Gastroesophageal sphincter (tissue), 4 donors: ENCODE results near the gene ARNT2. TPM values are rescaled to one million over a fixed set of nuclear protein-coding genes. Genes with fewer than 3 reads are reported as not detected.

Experiments
- ATAC-seq: fragments of 150-250 bp; one replicate; pipeline ENCODE4 v1.9.1; 2016; ENCODE audit warnings: mild to moderate bottlenecking, moderate library complexity
- H3K27ac ChIP-seq, 4 donors: fragments of 200-600 bp; sonication (generic) in 3 of 4; 1 replicate in 3 of 4; 2 replicates in 1 of 4; pipeline ENCODE4 v1.5.1; 2016 to 2019
- H3K27me3 ChIP-seq: fragments of 200-600 bp; sonication (generic); one replicate; pipeline ENCODE4 v1.5.1; 2019
- H3K36me3 ChIP-seq, 2 donors: fragments of 200-600 bp; sonication (generic); one replicate each; pipeline ENCODE4 v1.5.1; 2019; ENCODE audit warnings: control low read depth in 1 of 2
- H3K4me1 ChIP-seq, 3 donors: fragments of 200-600 bp; sonication (generic); 1 replicate in 2 of 3; 2 replicates in 1 of 3; pipeline ENCODE4 v1.5.1; 2016 to 2019; ENCODE audit warnings: control low read depth in 2 of 3
- H3K4me3 ChIP-seq, 2 donors: fragments of 200-600 bp; sonication (generic); one replicate each; pipeline ENCODE4 v1.5.1; 2019; ENCODE audit warnings: mild to moderate bottlenecking in 1 of 2, moderate library complexity in 1 of 2
- H3K9me3 ChIP-seq, 3 donors: fragments of 200-600 bp; sonication (generic); one replicate each; pipeline ENCODE4 v1.5.1; 2017 to 2019; ENCODE audit warnings: control low read depth in 2 of 3
- CTCF ChIP-seq, 4 experiments: fragments of 200-600 bp in 2 of 4; fragments of 450-650 bp in 2 of 4; sonication (generic) in 1 of 4; IDR thresholded peaks; one replicate each; pipeline ENCODE4 v1.5.1; 2017 to 2019; ENCODE audit warnings: antibody characterized with exemption in 4 of 4, mild to moderate bottlenecking in 2 of 4, moderate library complexity in 2 of 4
- EP300 ChIP-seq: sonication (generic); formaldehyde crosslinking; IDR thresholded peaks from one replicate; pipeline ENCODE4 v1.6.1; 2017; ENCODE audit warnings: antibody characterized with exemption, mild to moderate bottlenecking
- POLR2A ChIP-seq, 2 donors: fragments of 450-650 bp; IDR thresholded peaks; one replicate each; pipeline ENCODE4 v1.6.1; 2017; ENCODE audit warnings: antibody characterized with exemption in 2 of 2, mild to moderate bottlenecking in 2 of 2, moderate library complexity in 1 of 2
- POLR2AphosphoS5 ChIP-seq: sonication (generic); formaldehyde crosslinking; IDR thresholded peaks from one replicate; pipeline ENCODE4 v1.6.1; 2017; ENCODE audit warnings: antibody characterized with exemption
- WGBS, 2 donors: methylation state at CpG; one replicate each; pipeline ENCODE4 v1.1.5; 2018; ENCODE audit warnings: low coverage in 1 of 2; 5-methylcytosine and 5-hydroxymethylcytosine counted together
- total RNA-seq, 4 donors: library from RNA; depleted of rRNA; stranded (reverse); fragments of >200 nt; gene quantifications; one replicate each; pipeline ENCODE4 v1.1.0, GENCODE V29; 2016

The ARNT2 gene
- total RNA-seq, 4 donors from 2014 or later = 6.7 to 11.6 (median 9.4) TPM

GRCh38 chr15:80423215-80423614, 19.0 kb downstream of the ARNT2 start:
- Histone ChIP-seq H3K27me3 (no peaks in the 10 kb centered on the region), H3K4me3 (no peak overlapping the region), H3K4me1 (peaks cover 0 to 16% (median 0%) of the 10 kb centered on the region in 3 donors), H3K27ac (no peak overlapping the region), H3K9me3 (no peaks in the 10 kb centered on the region), H3K36me3 (no peaks in the 10 kb centered on the region)
- WGBS, 2 donors = 78 to 93% methylated on average over 3 to 4 of the region's 4 CpGs
- ATAC-seq = no peak
- TF ChIP-seq POLR2A (IDR thresholded peaks at IDR 0.05) = no peak
- no peak for TF ChIP-seq CTCF (IDR thresholded peaks at IDR 0.05)
- no peak for TF ChIP-seq POLR2AphosphoS5
- TF ChIP-seq EP300 = no peak

- WGBS, 2 donors = 80 to 83% methylated on average over 1 to 2 of the region's 2 CpGs
- ATAC-seq = no peak
- H3K9me3 ChIP-seq = no peaks in the 10 kb centered on the region
These were observed 20.2 kb downstream of the ARNT2 start for GRCh38 chr15:80424381-80424780.

GRCh38 chr15:80426316-80426715, 22.1 kb downstream of the ARNT2 start:
- Histone ChIP-seq H3K4me3 (no peak overlapping the region), H3K9me3 (no peaks in the 10 kb centered on the region), H3K36me3 (no peaks in the 10 kb centered on the region), H3K27ac (no peak overlapping the region), H3K27me3 (no peaks in the 10 kb centered on the region), H3K4me1 (no peaks in the 10 kb centered on the region)
- no peak for ATAC-seq
- 91% methylated on average over 3 of the region's 3 CpGs; no CpG with 5 or more reads in 1 of the 2 donors for WGBS, 2 donors
- TF ChIP-seq POLR2A (IDR thresholded peaks at IDR 0.05) = no peak
- no peak for TF ChIP-seq EP300
- TF ChIP-seq CTCF (IDR thresholded peaks at IDR 0.05) = no peak
- no peak for TF ChIP-seq POLR2AphosphoS5

More at GRCh38 chr15:80424381-80424780, 20.2 kb downstream of the ARNT2 start:
- Histone ChIP-seq H3K27ac (no peak overlapping the region), H3K36me3 (no peaks in the 10 kb centered on the region), H3K4me1 (peaks cover 0 to 5% (median 0%) of the 10 kb centered on the region in 3 donors), H3K4me3 (no peak overlapping the region), H3K27me3 (no peaks in the 10 kb centered on the region)
- TF ChIP-seq EP300 (no peak), POLR2A (IDR thresholded peaks at IDR 0.05) (no peak), POLR2AphosphoS5 (no peak), CTCF (IDR thresholded peaks at IDR 0.05) (no peak)

- no peak for ATAC-seq
- Histone ChIP-seq H3K27ac (no peak overlapping the region), H3K4me3 (no peak overlapping the region), H3K9me3 (no peaks in the 10 kb centered on the region), H3K36me3 (no peaks in the 10 kb centered on the region), H3K27me3 (no peaks in the 10 kb centered on the region), H3K4me1 (no peaks in the 10 kb centered on the region)
- TF ChIP-seq POLR2A (IDR thresholded peaks at IDR 0.05) = no peak
- no peak for TF ChIP-seq CTCF (IDR thresholded peaks at IDR 0.05)
- TF ChIP-seq POLR2AphosphoS5 = no peak
- no peak for TF ChIP-seq EP300
- WGBS, 2 donors = 88% methylated on average over 3 of the region's 5 CpGs; no CpG with 5 or more reads in 1 of the 2 donors
These were observed 25.8 kb downstream of the ARNT2 start for GRCh38 chr15:80429964-80430363.

- no peaks in the 10 kb centered on the region for H3K36me3 ChIP-seq
- ATAC-seq = no peak
- no peaks in the 10 kb centered on the region for H3K4me1 ChIP-seq
- no peak overlapping the region for H3K4me3 ChIP-seq
- WGBS, 2 donors = 53 to 65% methylated on average over 3 to 6 of the region's 11 CpGs
- no peaks in the 10 kb centered on the region for H3K27me3 ChIP-seq
- H3K27ac ChIP-seq = no peak overlapping the region
- H3K9me3 ChIP-seq = no peaks in the 10 kb centered on the region
- no peak for TF ChIP-seq EP300
- TF ChIP-seq POLR2AphosphoS5 = no peak
- TF ChIP-seq CTCF (IDR thresholded peaks at IDR 0.05) = no peak
- TF ChIP-seq POLR2A (IDR thresholded peaks at IDR 0.05) = no peak
These were observed 27.6 kb downstream of the ARNT2 start for GRCh38 chr15:80431635-80432344.
